T-cell (primary cell): ENCODE data around the gene SYNE1. TPM values are rescaled to one million over a fixed set of nuclear protein-coding genes. Genes with fewer than 3 reads are reported as not detected.

Experiments used
- ATAC-seq, 4 experiments: fragments of 200-7000 bp in 3 of 4; fragments of 150-1000 bp in 1 of 4; cut with Tn5 transposase; replicated peaks in 1 of 4; 1 replicate in 3 of 4; 2 replicates in 1 of 4; pipeline ENCODE4 v1.10.0; 2021; ENCODE audit warnings: moderate library complexity in 3 of 4, mild to moderate bottlenecking in 2 of 4, moderate number of reproducible peaks in 1 of 4
- CTCF ChIA-PET, 2 donors: fragments of 300-600 bp; sonication (Branson Sonifier 250); formaldehyde crosslinking; loops; one replicate each; lab custom pipeline; 2022; ENCODE audit warnings: antibody characterized with exemption in 2 of 2; lab: Charles Lee
- POLR2A ChIA-PET, 2 donors: fragments of 300-600 bp; sonication (Branson Sonifier 250); formaldehyde crosslinking; loops; one replicate each; lab custom pipeline; 2022; ENCODE audit warnings: antibody characterized with exemption in 2 of 2; lab: Charles Lee
- DNase-seq, 35 experiments: peaks; one replicate each; pipeline versions ENCODE4 v3.0.0 to v3.0.0-alpha.2; 2013 to 2023
- H3K27ac ChIP-seq: one replicate; pipeline ENCODE4 v1.5.1; 2013; ENCODE audit warnings: low read length
- H3K27me3 ChIP-seq, 2 experiments: replicated peaks in 1 of 2; 1 replicate in 1 of 2; 2 replicates in 1 of 2; pipeline versions ENCODE4 v1.6.1 to v1.7.0; 2013; ENCODE audit warnings: low read length in 1 of 2, mixed read lengths in 1 of 2; ENCODE audit not compliant: control insufficient read depth in 2 of 2, insufficient read depth in 2 of 2; ENCODE audit errors: extremely low read depth in 1 of 2
- H3K36me3 ChIP-seq, 2 donors: 1 replicate in 1 of 2; 2 replicates in 1 of 2; pipeline versions ENCODE4 v1.6.1 to v1.7.0; 2013; ENCODE audit warnings: low read length in 1 of 2; ENCODE audit not compliant: control insufficient read depth in 2 of 2, insufficient read depth in 1 of 2; ENCODE audit errors: extremely low read depth in 1 of 2
- H3K4me1 ChIP-seq, 2 experiments: 1 replicate in 1 of 2; 2 replicates in 1 of 2; pipeline versions ENCODE4 v1.6.1 to v1.7.0; 2013; ENCODE audit warnings: low read length in 2 of 2, mixed read lengths in 1 of 2; ENCODE audit not compliant: insufficient read depth in 2 of 2, control insufficient read depth in 1 of 2; ENCODE audit errors: extremely low read depth in 1 of 2
- H3K4me3 ChIP-seq, 2 donors: 1 replicate in 1 of 2; 2 replicates in 1 of 2; pipeline versions ENCODE4 v1.5.1 to v1.7.0; 2013; ENCODE audit warnings: mild to moderate bottlenecking in 2 of 2, low read length in 1 of 2, moderate library complexity in 1 of 2; ENCODE audit not compliant: control insufficient read depth in 1 of 2; ENCODE audit errors: extremely low read depth in 1 of 2
- H3K9me3 ChIP-seq: 2 replicates; pipeline ENCODE4 v1.7.0; 2013
- H3K27ac Mint-ChIP-seq, 2 donors: one replicate each; pipeline ENCODE4 v1.8.0; 2020 to 2021; ENCODE audit warnings: mild to moderate bottlenecking in 2 of 2, mixed read lengths in 2 of 2
- H3K27me3 Mint-ChIP-seq, 2 donors: one replicate each; pipeline ENCODE4 v1.8.0; 2021 to 2022; ENCODE audit warnings: mixed read lengths in 2 of 2
- H3K36me3 Mint-ChIP-seq: one replicate; pipeline ENCODE4 v1.8.0; 2021; ENCODE audit warnings: mixed read lengths
- H3K4me1 Mint-ChIP-seq, 3 donors: one replicate each; pipeline ENCODE4 v1.8.0; 2020 to 2022; ENCODE audit warnings: mixed read lengths in 3 of 3, mild to moderate bottlenecking in 1 of 3
- H3K4me3 Mint-ChIP-seq, 3 donors: one replicate each; pipeline ENCODE4 v1.8.0; 2020 to 2022; ENCODE audit warnings: mild to moderate bottlenecking in 3 of 3, mixed read lengths in 3 of 3, moderate library complexity in 3 of 3
- H3K9me3 Mint-ChIP-seq, 3 donors: one replicate each; pipeline ENCODE4 v1.8.0; 2020 to 2022; ENCODE audit warnings: mixed read lengths in 3 of 3
- WGBS: methylation state at CpG from one replicate; pipeline ENCODE4 v1.1.5; 2013; ENCODE audit warnings: missing lambda C conversion rate; ENCODE audit not compliant: insufficient coverage; 5-methylcytosine and 5-hydroxymethylcytosine counted together
- total RNA-seq, 35 experiments: library from RNA in 6 of 35; stranded (reverse) in 6 of 35; fragments of 120-200 nt in 1 of 35; gene quantifications; one replicate each; pipeline versions ENCODE4 v1.2.1 to v1.2.4 and lab custom pipeline; 2013 to 2026

The SYNE1 gene
- total RNA-seq, 5 donors from 2014 or later (not counting 1 experiment from before 2014, with no cell fraction given): 174 to 235 (median 192) TPM

GRCh38 chr6:152394303-152394702 is 242.9 kb downstream of the SYNE1 start:
- WGBS: no CpG with 5 or more reads among the region's 1 CpG
- Mint-ChIP-seq H3K9me3 (no peaks in the 10 kb centered on the region), H3K27ac (no peak overlapping the region), H3K27me3 (peaks cover 2 to 19% of the 10 kb centered on the region in 2 donors), H3K4me3 (no peak overlapping the region), H3K36me3 (no peaks in the 10 kb centered on the region), H3K4me1 (no peaks in the 10 kb centered on the region)
- ChIA-PET POLR2A (no interaction called here), CTCF (no interaction called here)
- ATAC-seq (no peak), DNase-seq (no peak)
- Histone ChIP-seq H3K36me3 (peaks cover 0 to 11% of the 10 kb centered on the region in 2 donors), H3K27ac (no peak overlapping the region), H3K4me3 (no peak overlapping the region), H3K4me1 (no peaks in the 10 kb centered on the region), H3K9me3 (no peaks in the 10 kb centered on the region), H3K27me3 (no peaks in the 10 kb centered on the region)

DNA sequence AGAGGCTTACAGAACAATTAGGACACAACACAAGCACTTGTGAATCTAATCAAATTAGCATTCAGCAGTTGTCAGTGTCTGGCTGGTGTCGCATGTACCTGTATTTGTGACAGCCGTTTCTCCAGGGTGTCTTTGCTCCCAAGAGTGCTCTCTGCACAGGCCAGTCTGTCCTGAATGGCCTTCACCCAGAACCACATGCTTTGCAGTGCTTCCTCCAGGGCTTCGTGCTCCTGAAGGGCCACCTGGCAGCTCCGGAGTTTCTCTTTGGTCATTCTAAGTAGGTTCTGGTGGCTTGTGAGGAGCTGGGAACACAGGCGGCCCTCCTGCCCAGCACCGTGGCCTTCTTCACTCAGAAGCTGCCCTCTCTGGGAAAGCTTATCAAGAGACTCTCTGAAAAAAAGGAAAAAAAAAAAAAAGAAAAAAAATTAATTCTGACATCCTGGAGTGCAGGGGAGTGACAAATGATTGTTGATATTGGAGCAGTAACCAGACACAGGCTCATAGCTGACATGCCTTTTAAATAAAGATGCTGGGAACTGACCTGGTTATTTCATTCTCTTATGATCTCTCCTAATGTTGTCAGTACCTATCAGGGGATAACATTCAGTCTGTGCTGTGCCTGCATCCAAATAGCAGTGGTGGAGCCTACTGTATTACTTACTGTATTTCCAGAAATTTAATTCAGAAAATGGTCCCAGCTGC is 245.8 kb downstream of the SYNE1 start:
- Mint-ChIP-seq H3K4me3 (no peak overlapping the region), H3K36me3 (no peaks in the 10 kb centered on the region), H3K27ac (no peak overlapping the region), H3K4me1 (no peaks in the 10 kb centered on the region), H3K9me3 (no peaks in the 10 kb centered on the region), H3K27me3 (peaks cover 5 to 32% of the 10 kb centered on the region in 2 donors)
- Histone ChIP-seq H3K27ac (no peak overlapping the region), H3K27me3 (no peaks in the 10 kb centered on the region), H3K36me3 (peaks cover 0 to 8% of the 10 kb centered on the region in 2 donors), H3K9me3 (no peaks in the 10 kb centered on the region), H3K4me1 (no peaks in the 10 kb centered on the region), H3K4me3 (no peak overlapping the region)
- CTCF ChIA-PET: no interaction called here
- WGBS: 86% methylated on average over 4 of the region's 6 CpGs
- no peak for ATAC-seq
- POLR2A ChIA-PET: no interaction called here
- DNase-seq: no peak

- no peaks in the 10 kb centered on the region for H3K27me3 ChIP-seq
- H3K4me3 ChIP-seq: no peak overlapping the region
- no peak overlapping the region for H3K27ac ChIP-seq
- ATAC-seq (no peak), DNase-seq (no peak)
- H3K36me3 ChIP-seq: peaks cover 0 to 3% of the 10 kb centered on the region in 2 donors
- H3K4me1 ChIP-seq: no peaks in the 10 kb centered on the region
- H3K36me3 Mint-ChIP-seq: no peaks in the 10 kb centered on the region
- POLR2A ChIA-PET: no interaction called here
- H3K4me3 Mint-ChIP-seq: no peak overlapping the region
- WGBS: 100% methylated on average over 1 of the region's 6 CpGs
- H3K27me3 Mint-ChIP-seq: peaks cover 17 to 29% of the 10 kb centered on the region in 2 donors
- no peaks in the 10 kb centered on the region for H3K9me3 ChIP-seq
- no peaks in the 10 kb centered on the region for H3K9me3 Mint-ChIP-seq
- CTCF ChIA-PET: no interaction called here
- H3K4me1 Mint-ChIP-seq: no peaks in the 10 kb centered on the region
- no peak overlapping the region for H3K27ac Mint-ChIP-seq
Observed at GRCh38 chr6:152387091-152387490, 250.1 kb downstream of the SYNE1 start.

DNA sequence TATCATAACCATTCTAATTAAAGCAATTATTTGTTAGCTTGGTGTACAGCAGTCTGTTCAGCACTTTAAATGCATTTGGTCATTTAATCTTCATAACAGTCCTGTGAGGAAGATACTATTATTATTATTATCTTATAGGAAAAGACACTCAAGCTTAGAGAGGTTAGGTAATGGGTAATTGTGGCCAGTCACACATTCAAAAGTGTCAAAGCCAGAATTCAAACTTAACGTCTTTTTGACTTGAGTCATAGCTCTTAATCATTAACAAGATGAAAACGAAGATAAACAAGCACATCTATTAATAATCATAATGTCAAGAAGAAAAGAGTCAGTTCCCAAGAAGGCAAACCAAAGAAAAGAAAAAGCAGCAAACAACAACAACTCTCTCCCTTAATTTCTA is 251.0 kb downstream of the SYNE1 start:
- Mint-ChIP-seq H3K27me3 (peaks cover 17 to 29% of the 10 kb centered on the region in 2 donors), H3K9me3 (no peaks in the 10 kb centered on the region), H3K27ac (no peak overlapping the region), H3K4me1 (no peaks in the 10 kb centered on the region), H3K4me3 (no peak overlapping the region), H3K36me3 (no peaks in the 10 kb centered on the region)
- H3K9me3 ChIP-seq: no peaks in the 10 kb centered on the region
- ChIA-PET POLR2A (no interaction called here), CTCF (no interaction called here)
- no peaks in the 10 kb centered on the region for H3K27me3 ChIP-seq
- H3K27ac ChIP-seq: no peak overlapping the region
- peaks cover 0 to 3% of the 10 kb centered on the region in 2 donors for H3K36me3 ChIP-seq
- ATAC-seq (no peak), DNase-seq (no peak)
- H3K4me1 ChIP-seq: no peaks in the 10 kb centered on the region
- H3K4me3 ChIP-seq: no peak overlapping the region
- no CpG with 5 or more reads among the region's 2 CpGs for WGBS

DNA sequence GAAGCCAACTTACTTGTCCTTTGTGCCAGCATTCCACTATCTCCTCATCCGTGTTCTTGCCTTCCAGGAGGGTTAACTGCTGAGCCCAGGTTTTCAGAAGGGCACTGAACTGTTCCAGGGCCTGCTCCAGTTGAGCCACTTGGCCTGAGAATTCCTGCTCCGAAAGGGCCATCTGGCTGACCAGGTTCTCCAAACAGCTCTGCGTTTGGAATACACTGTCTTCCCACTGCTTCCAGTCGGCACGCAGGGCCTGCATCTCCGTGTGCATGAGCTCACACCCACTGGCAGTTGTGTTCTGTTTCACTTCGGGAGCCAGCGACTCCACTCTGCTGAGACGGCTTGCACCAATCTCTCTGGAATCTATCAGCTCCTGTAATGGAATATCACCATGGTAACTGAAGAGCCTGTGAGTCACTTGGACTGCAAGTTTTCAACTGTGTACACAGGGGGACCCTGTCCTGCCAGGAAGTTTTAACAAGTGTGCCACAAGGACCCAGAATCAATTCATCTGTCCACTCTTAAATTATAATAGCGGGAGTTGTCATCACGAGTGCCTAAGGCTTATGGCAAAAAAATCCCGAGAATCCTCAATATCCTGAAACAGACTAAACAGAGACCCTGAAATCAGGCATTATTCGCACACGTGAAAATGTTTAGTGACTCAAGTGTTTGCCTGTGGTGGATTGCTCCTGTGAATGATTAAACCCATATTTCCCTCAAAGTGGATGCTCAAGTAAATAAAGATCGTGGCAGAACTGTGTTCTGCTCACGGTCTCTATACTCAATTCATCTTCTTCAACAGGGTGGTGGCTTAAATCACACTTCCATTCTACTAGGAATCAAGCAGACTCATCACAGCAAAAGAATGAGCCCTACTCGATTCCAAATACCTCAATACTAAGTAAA is 255.9 kb downstream of the SYNE1 start:
- no peaks in the 10 kb centered on the region for H3K4me1 ChIP-seq
- Mint-ChIP-seq H3K4me1 (no peaks in the 10 kb centered on the region), H3K9me3 (no peaks in the 10 kb centered on the region), H3K36me3 (no peaks in the 10 kb centered on the region), H3K4me3 (no peak overlapping the region), H3K27me3 (peaks cover 14% of the 10 kb centered on the region in 2 donors), H3K27ac (no peak overlapping the region)
- DNase-seq (no peak), ATAC-seq (no peak)
- WGBS: 90% methylated on average over 11 of the region's 17 CpGs
- no peaks in the 10 kb centered on the region for H3K36me3 ChIP-seq
- H3K27ac ChIP-seq: no peak overlapping the region
- H3K4me3 ChIP-seq: no peak overlapping the region
- CTCF ChIA-PET: interaction anchor here in 1 of 2 donors (0.6 kb wide), 1 partner anchor 24 kb away, joined by 5 read pairs; no protein-coding TSS in a partner anchor
- POLR2A ChIA-PET: no interaction called here
- H3K9me3 ChIP-seq: no peaks in the 10 kb centered on the region
- peaks cover 0 to 3% of the 10 kb centered on the region in 2 experiments for H3K27me3 ChIP-seq

DNA sequence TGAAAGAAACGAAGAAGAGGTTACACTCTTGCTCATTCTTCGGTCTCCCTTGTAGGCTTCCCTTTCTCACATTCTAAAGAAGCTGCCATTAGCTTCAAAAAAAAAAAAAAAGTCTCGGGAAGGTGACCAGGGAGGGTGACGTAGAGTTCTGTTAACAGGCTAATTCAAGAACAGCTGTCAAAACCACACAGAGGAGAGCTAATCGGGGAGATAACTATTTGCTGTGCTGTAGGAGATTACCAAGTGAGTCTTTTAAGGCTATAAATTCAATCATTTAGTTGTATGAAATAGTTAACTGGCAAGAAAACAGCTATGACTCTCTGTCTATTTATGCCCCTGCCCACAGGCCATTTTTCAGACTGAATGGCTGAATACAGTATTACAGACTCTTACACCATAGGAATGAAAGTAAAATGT is 256.8 kb downstream of the SYNE1 start:
- H3K4me1 Mint-ChIP-seq: no peaks in the 10 kb centered on the region
- ChIA-PET POLR2A (interaction anchor here in 1 of 2 donors (0.7 kb wide), 1 partner anchor 18 kb away, joined by 3 read pairs; no protein-coding TSS in a partner anchor), CTCF (interaction anchor here in 1 of 2 donors (0.6 kb wide), 2 partner anchors 23 to 1567 kb away, joined by 5 to 9 read pairs; no protein-coding TSS in a partner anchor)
- Histone ChIP-seq H3K27me3 (peaks cover 0 to 3% of the 10 kb centered on the region in 2 experiments), H3K9me3 (no peaks in the 10 kb centered on the region), H3K27ac (no peak overlapping the region), H3K36me3 (no peaks in the 10 kb centered on the region), H3K4me1 (no peaks in the 10 kb centered on the region), H3K4me3 (no peak overlapping the region)
- H3K36me3 Mint-ChIP-seq: no peaks in the 10 kb centered on the region
- H3K4me3 Mint-ChIP-seq: no peak overlapping the region
- DNase-seq (no peak), ATAC-seq (no peak)
- no peaks in the 10 kb centered on the region for H3K9me3 Mint-ChIP-seq
- WGBS: 67% methylated on average over 3 of the region's 5 CpGs
- peaks cover 14 to 16% of the 10 kb centered on the region in 2 donors for H3K27me3 Mint-ChIP-seq
- no peak overlapping the region for H3K27ac Mint-ChIP-seq
